Gastrocnemius medialis (tissue), 4 donors: ENCODE measurements around the gene FBXL19. TPM values are rescaled to one million over a fixed set of nuclear protein-coding genes. Genes with fewer than 3 reads are reported as not detected.

Experiments used
- ATAC-seq, 2 donors: fragments of 150-250 bp; one replicate each; pipeline ENCODE4 v1.9.1; 2016
- DNase-seq, 2 donors: peaks; one replicate each; pipeline ENCODE4 v3.0.0-alpha.2; 2019
- H3K27ac ChIP-seq, 4 donors: fragments of 200-600 bp; sonication (generic); 1 replicate in 1 of 4; 2 replicates in 3 of 4; pipeline ENCODE4 v1.5.1; 2016 to 2018; ENCODE audit warnings: mild to moderate bottlenecking in 2 of 4, moderate library complexity in 1 of 4
- H3K27me3 ChIP-seq, 3 donors: fragments of 200-600 bp; sonication (generic) in 2 of 3; 1 replicate in 1 of 3; 2 replicates in 2 of 3; pipeline versions ENCODE4 v1.5.1 to v1.6.0; 2016 to 2019; ENCODE audit warnings: mild to moderate bottlenecking in 1 of 3, moderate library complexity in 1 of 3
- H3K36me3 ChIP-seq, 2 donors: fragments of 200-600 bp; sonication (generic) in 1 of 2; one replicate each; pipeline ENCODE4 v1.5.1; 2017 to 2018
- H3K4me1 ChIP-seq, 2 donors: fragments of 200-600 bp; sonication (generic) in 1 of 2; one replicate each; pipeline ENCODE4 v1.5.1; 2016 to 2017; ENCODE audit warnings: mild to moderate bottlenecking in 2 of 2
- H3K4me3 ChIP-seq, 4 donors: fragments of 200-600 bp; sonication (generic) in 3 of 4; 1 replicate in 1 of 4; 2 replicates in 3 of 4; pipeline ENCODE4 v1.5.1; 2016 to 2019; ENCODE audit warnings: mild to moderate bottlenecking in 2 of 4
- H3K9me3 ChIP-seq, 3 donors: fragments of 200-600 bp; sonication (generic) in 2 of 3; 1 replicate in 1 of 3; 2 replicates in 2 of 3; pipeline ENCODE4 v1.5.1; 2016 to 2019
- CTCF ChIP-seq, 5 experiments: fragments of 450-650 bp in 3 of 5; fragments of 200-600 bp in 2 of 5; sonication (generic) in 2 of 5; IDR thresholded peaks in 4 of 5; conservative IDR thresholded peaks in 1 of 5; 1 replicate in 4 of 5; 2 replicates in 1 of 5; pipeline ENCODE4 v1.5.1; 2016 to 2019; ENCODE audit warnings: antibody characterized with exemption in 5 of 5, mild to moderate bottlenecking in 3 of 5, moderate library complexity in 3 of 5
- POLR2A ChIP-seq, 2 donors: fragments of 450-650 bp; IDR thresholded peaks; one replicate each; pipeline ENCODE4 v1.6.1; 2017; ENCODE audit warnings: antibody characterized with exemption in 2 of 2, mild to moderate bottlenecking in 2 of 2, moderate library complexity in 2 of 2
- in situ Hi-C, 4 donors: fragments of 200-750 bp; cut with MboI; loops; one replicate each; pipeline versions ENCODE4 v1.15.0 to v1.8.0; 2017; ENCODE audit warnings: low sequenced_read_pairs in 4 of 4
- intact Hi-C: fragments of 100-400 bp; cut with DNase I; formaldehyde crosslinking; loops from one replicate; pipeline ENCODE4 v1.15.1; 2023; ENCODE audit warnings: low total_unique reads
- total RNA-seq, 4 donors: library from RNA; depleted of rRNA; stranded (reverse); fragments of >200 nt; gene quantifications; one replicate each; pipeline versions ENCODE4 v1.1.0 to v1.2.3, GENCODE V29; 2016

FBXL19 gene
- total RNA-seq, 4 donors from 2014 or later: 3.4 to 7.9 (median 4.8) TPM

- Histone ChIP-seq H3K27ac (peak overlapping the region in 2 of 4 donors; percentile 74 to 86), H3K4me1 (peaks cover 14 to 28% of the 10 kb centered on the region in 2 donors), H3K4me3 (no peak overlapping the region), H3K9me3 (no peaks in the 10 kb centered on the region), H3K27me3 (no peaks in the 10 kb centered on the region), H3K36me3 (peaks cover 0 to 7% of the 10 kb centered on the region in 2 donors)
- TF ChIP-seq POLR2A (IDR thresholded peaks at IDR 0.05) (no peak), CTCF (IDR thresholded peaks at IDR 0.05 in 4 of 5, conservative IDR thresholded peaks at IDR 0.05 in 1 of 5) (no peak)
- DNase-seq: no peak
- intact Hi-C loops: no loop called here
- ATAC-seq: no peak
- in situ Hi-C loops: no loop called here
Measured at GRCh38 chr16:30947541-30947858, 24.1 kb downstream of the FBXL19 start.

- TF ChIP-seq CTCF (IDR thresholded peaks at IDR 0.05 in 4 of 5, conservative IDR thresholded peaks at IDR 0.05 in 1 of 5): no peak
- TF ChIP-seq POLR2A (IDR thresholded peaks at IDR 0.05): no peak
- peak overlapping the region; percentile 74 to 94 (median 90) for H3K27ac ChIP-seq
- H3K9me3 ChIP-seq: no peaks in the 10 kb centered on the region
- DNase-seq: peak; percentile 66 to 84
- H3K4me3 ChIP-seq: peak overlapping the region; percentile 69 to 100 (median 93)
- H3K27me3 ChIP-seq: no peaks in the 10 kb centered on the region
- peaks cover 14 to 28% of the 10 kb centered on the region in 2 donors for H3K4me1 ChIP-seq
- ATAC-seq: peak; percentile 68 to 69
- in situ Hi-C loops: no loop called here
- peaks cover 0 to 4% of the 10 kb centered on the region in 2 donors for H3K36me3 ChIP-seq
- intact Hi-C loops: loop anchor here (2.0 kb wide), 1 partner anchor 25 kb away; the partner anchor contains the start of gene FBXL19
Measured at GRCh38 chr16:30947859-30948666, 24.7 kb downstream of the FBXL19 start.

- Histone ChIP-seq H3K27ac (peak within 1 kb of the TSS; percentile 74 to 94 (median 90)), H3K9me3 (no peaks in the 10 kb centered on the region), H3K4me1 (peaks cover 14 to 31% of the 10 kb centered on the region in 2 donors), H3K4me3 (peak within 1 kb of the TSS; percentile 69 to 100 (median 93)), H3K36me3 (peaks cover 0 to 4% of the 10 kb centered on the region in 2 donors), H3K27me3 (no peaks in the 10 kb centered on the region)
- in situ Hi-C loops (no loop called here), intact Hi-C loops (loop anchor here (2.0 kb wide), 1 partner anchor 26 kb away; the partner anchor contains the start of gene FBXL19)
- DNase-seq: peak; percentile 61 to 62
- no peak for TF ChIP-seq CTCF (IDR thresholded peaks at IDR 0.05 in 4 of 5, conservative IDR thresholded peaks at IDR 0.05 in 1 of 5)
- peak; percentile 65 to 77 for TF ChIP-seq POLR2A (IDR thresholded peaks at IDR 0.05)
- peak; percentile 72 to 82 for ATAC-seq
Measured at GRCh38 chr16:30948667-30949649, 25.6 kb downstream of the FBXL19 start, which contains the start of gene ORAI3. TSS of gene ORAI3 (plus strand) at chr16:30949068. CDS start at chr16:30949290, 222 bp downstream.

GRCh38 chr16:30949650-30950515 lies 26.5 kb downstream of the FBXL19 start:
- ATAC-seq: peak; percentile 34 to 36
- peaks cover 14 to 33% of the 10 kb centered on the region in 2 donors for H3K4me1 ChIP-seq
- TF ChIP-seq CTCF (IDR thresholded peaks at IDR 0.05 in 4 of 5, conservative IDR thresholded peaks at IDR 0.05 in 1 of 5): no peak
- TF ChIP-seq POLR2A (IDR thresholded peaks at IDR 0.05): peak; percentile 64 to 82

More at GRCh38 chr16:30949650-30950515, 26.5 kb downstream of the FBXL19 start:
- H3K36me3 ChIP-seq: peaks cover 0 to 4% of the 10 kb centered on the region in 2 donors
- intact Hi-C loops (loop anchor here (2.0 kb wide), 1 partner anchor 27 kb away; the partner anchor contains the start of gene FBXL19), in situ Hi-C loops (loop anchor here in 1 of 4 donors (25.0 kb wide), 1 partner anchor 487 kb away; the partner anchor contains the start of genes COX6A2 and ZNF843)
- H3K9me3 ChIP-seq: no peaks in the 10 kb centered on the region
- DNase-seq: peak; percentile 78 to 87
- H3K27ac ChIP-seq: peak overlapping the region; percentile 74 to 94 (median 90)
- no peaks in the 10 kb centered on the region for H3K27me3 ChIP-seq
- H3K4me3 ChIP-seq: peak overlapping the region; percentile 69 to 100 (median 93)
